PC-9 (cell line): ENCODE data around the gene SPINT2. TPM values are rescaled to one million over a fixed set of nuclear protein-coding genes. Genes with fewer than 3 reads are reported as not detected.
A peak's percentile ranks its signal among the peaks of the same experiment; 100 is the strongest.

Experiments used
- BruUV-seq: library from RNA; stranded (reverse); fragments of 400-500 nt; replicated peaks from 2 replicates; lab custom pipeline; 2021; lab: Mats Ljungman, UMichigan
- CTCF ChIA-PET: fragments of 300-600 bp; sonication (Branson Sonifier 250); formaldehyde crosslinking; loops from one replicate; lab custom pipeline; 2022; ENCODE audit warnings: antibody characterized with exemption; lab: Charles Lee
- POLR2A ChIA-PET: fragments of 300-600 bp; sonication (Branson Sonifier 250); formaldehyde crosslinking; loops from one replicate; lab custom pipeline; 2022; ENCODE audit warnings: antibody characterized with exemption; ENCODE audit not compliant: unreplicated experiment; lab: Charles Lee
- DNase-seq, 2 experiments: peaks; one replicate each; pipeline versions ENCODE4 v3.0.0 to v3.0.0-alpha.2; 2015 to 2022; ENCODE audit warnings: mixed read lengths in 1 of 2
- H2AFZ ChIP-seq: fragments of 200-600 bp; sonication (generic); 2 replicates; pipeline ENCODE4 v1.8.1; 2017; ENCODE audit warnings: antibody characterized with exemption
- H3F3A ChIP-seq: fragments of 200-600 bp; sonication (generic); 2 replicates; pipeline ENCODE4 v1.8.1; 2017; ENCODE audit warnings: antibody characterized with exemption, mild to moderate bottlenecking, low read depth; ENCODE audit not compliant: insufficient read depth
- H3K27ac ChIP-seq: fragments of 200-600 bp; sonication (generic); 2 replicates; pipeline ENCODE4 v1.6.1; 2016; ENCODE audit warnings: mixed run types
- H3K27me3 ChIP-seq: fragments of 200-600 bp; sonication (generic); 2 replicates; pipeline ENCODE4 v1.6.1; 2016; ENCODE audit warnings: low read depth, mixed run types; ENCODE audit not compliant: insufficient read depth
- H3K36me3 ChIP-seq: fragments of 200-600 bp; sonication (generic); 2 replicates; pipeline ENCODE4 v1.6.1; 2016; ENCODE audit warnings: low read depth, mixed run types
- H3K4me1 ChIP-seq: fragments of 200-600 bp; sonication (generic); replicated peaks from 2 replicates; pipeline ENCODE4 v1.6.1; 2016; ENCODE audit warnings: mixed run types; ENCODE audit not compliant: insufficient read depth
- H3K4me2 ChIP-seq: fragments of 200-600 bp; sonication (generic); 2 replicates; pipeline ENCODE4 v1.6.1; 2017; ENCODE audit warnings: mixed run types
- H3K4me3 ChIP-seq: fragments of 200-600 bp; sonication (generic); 2 replicates; pipeline ENCODE4 v1.6.1; 2016; ENCODE audit warnings: mixed run types
- H3K79me2 ChIP-seq: fragments of 200-600 bp; sonication (generic); 2 replicates; pipeline ENCODE4 v1.6.1; 2017; ENCODE audit warnings: low read depth, mixed run types
- H3K9me2 ChIP-seq: fragments of 200-600 bp; sonication (generic); 2 replicates; pipeline ENCODE4 v1.8.1; 2017; ENCODE audit warnings: mild to moderate bottlenecking; ENCODE audit not compliant: insufficient read depth
- H3K9me3 ChIP-seq: fragments of 200-600 bp; sonication (generic); 2 replicates; pipeline ENCODE4 v1.8.1; 2016; ENCODE audit warnings: low read depth; ENCODE audit not compliant: insufficient read depth
- H4K20me1 ChIP-seq: fragments of 200-600 bp; sonication (generic); 2 replicates; pipeline ENCODE4 v1.8.1; 2017; ENCODE audit not compliant: insufficient read depth
- EZH2 ChIP-seq: fragments of 200-600 bp; sonication (generic); IDR thresholded peaks from 2 replicates; pipeline ENCODE4 v1.8.0; 2017; ENCODE audit warnings: antibody characterized with exemption, low read depth
- intact Hi-C: fragments of 100-400 bp; cut with micrococcal nuclease; formaldehyde crosslinking; loops from one replicate; pipeline ENCODE4 v1.10.0; 2022; ENCODE audit not compliant: unreplicated experiment
- total RNA-seq: library from RNA; stranded (reverse); gene quantifications from 2 replicates; pipeline ENCODE4 v1.2.3, GENCODE V29; 2021
- TF ChIP-seq, protein P1 (sequence below): fragments of 200-600 bp; sonication (generic); conservative IDR thresholded peaks from 2 replicates; pipeline ENCODE4 v1.6.1; 2017; ENCODE audit warnings: mixed run types, antibody characterized with exemption, mild to moderate bottlenecking, moderate library complexity

SPINT2 gene
- total RNA-seq, 1 experiment from 2014 or later: 1,019 TPM

DNA sequence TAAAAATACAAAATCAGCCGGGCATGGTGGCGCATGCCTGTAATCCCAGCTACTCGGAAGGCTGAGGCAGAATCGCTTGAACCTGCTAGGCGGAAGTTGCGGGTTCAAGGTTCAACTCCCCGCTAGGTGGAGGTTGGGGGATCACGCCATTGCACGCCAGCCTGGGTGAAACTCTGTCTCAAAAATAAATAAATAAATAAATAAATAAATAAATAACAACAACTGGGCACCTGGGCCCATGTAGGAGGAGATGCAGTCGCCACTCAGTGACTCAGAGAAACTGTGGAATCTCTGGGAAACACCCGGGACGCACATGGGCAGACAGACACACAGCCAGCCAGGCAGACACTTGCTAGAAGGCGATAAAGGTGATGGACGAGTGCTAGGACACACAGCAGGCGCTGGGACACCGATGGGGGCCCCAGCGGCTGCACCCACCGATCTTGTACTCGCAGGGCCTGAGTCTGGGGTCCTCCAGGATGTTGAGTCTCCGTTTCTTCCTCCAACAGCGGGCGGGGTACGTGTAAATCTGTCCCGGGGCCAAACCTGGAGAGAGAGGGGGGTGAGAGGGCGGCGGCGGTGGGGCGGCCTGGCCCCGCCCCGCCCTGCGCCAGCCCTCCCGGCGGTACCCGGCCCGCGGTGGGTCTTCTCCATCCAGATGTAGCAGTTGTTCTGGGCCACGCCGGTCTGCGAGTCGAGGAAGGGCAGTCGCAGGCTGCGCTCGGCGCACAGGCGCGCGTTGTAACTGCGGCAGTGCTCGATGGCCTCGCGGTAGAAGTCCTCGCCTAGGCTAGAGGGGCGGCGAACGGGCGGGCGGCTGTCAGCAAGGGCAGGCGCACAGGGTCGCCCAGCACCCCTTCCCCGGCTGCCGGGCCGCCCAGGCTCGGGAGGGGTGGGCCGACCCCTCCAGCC, 42.2 kb upstream of the SPINT2 start:
- no peaks in the 10 kb centered on the region for H3K79me2 ChIP-seq
- no peaks in the 10 kb centered on the region for H3K36me3 ChIP-seq
- no peak overlapping the region for H3K4me3 ChIP-seq
- H3K27me3 ChIP-seq: no peaks in the 10 kb centered on the region
- H3K9me3 ChIP-seq: no peaks in the 10 kb centered on the region
- CTCF ChIA-PET: no interaction called here
- H4K20me1 ChIP-seq: no peaks in the 10 kb centered on the region
- no peaks in the 10 kb centered on the region for H3K4me1 ChIP-seq
- H3K27ac ChIP-seq: no peak overlapping the region
- no peak overlapping the region for H3K4me2 ChIP-seq
- no peaks in the 10 kb centered on the region; the same call in 1 of the 2 replicates for H3F3A ChIP-seq
- TF ChIP-seq, protein P1, sequence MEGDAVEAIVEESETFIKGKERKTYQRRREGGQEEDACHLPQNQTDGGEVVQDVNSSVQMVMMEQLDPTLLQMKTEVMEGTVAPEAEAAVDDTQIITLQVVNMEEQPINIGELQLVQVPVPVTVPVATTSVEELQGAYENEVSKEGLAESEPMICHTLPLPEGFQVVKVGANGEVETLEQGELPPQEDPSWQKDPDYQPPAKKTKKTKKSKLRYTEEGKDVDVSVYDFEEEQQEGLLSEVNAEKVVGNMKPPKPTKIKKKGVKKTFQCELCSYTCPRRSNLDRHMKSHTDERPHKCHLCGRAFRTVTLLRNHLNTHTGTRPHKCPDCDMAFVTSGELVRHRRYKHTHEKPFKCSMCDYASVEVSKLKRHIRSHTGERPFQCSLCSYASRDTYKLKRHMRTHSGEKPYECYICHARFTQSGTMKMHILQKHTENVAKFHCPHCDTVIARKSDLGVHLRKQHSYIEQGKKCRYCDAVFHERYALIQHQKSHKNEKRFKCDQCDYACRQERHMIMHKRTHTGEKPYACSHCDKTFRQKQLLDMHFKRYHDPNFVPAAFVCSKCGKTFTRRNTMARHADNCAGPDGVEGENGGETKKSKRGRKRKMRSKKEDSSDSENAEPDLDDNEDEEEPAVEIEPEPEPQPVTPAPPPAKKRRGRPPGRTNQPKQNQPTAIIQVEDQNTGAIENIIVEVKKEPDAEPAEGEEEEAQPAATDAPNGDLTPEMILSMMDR: no peak
- no peak for TF ChIP-seq EZH2
- intact Hi-C loops: no loop called here
- no peak for DNase-seq
- no peak overlapping the region for H2AFZ ChIP-seq
- H3K9me2 ChIP-seq: no peaks in the 10 kb centered on the region
- BruUV-seq: no TSS peak
- POLR2A ChIA-PET: no interaction called here

DNA sequence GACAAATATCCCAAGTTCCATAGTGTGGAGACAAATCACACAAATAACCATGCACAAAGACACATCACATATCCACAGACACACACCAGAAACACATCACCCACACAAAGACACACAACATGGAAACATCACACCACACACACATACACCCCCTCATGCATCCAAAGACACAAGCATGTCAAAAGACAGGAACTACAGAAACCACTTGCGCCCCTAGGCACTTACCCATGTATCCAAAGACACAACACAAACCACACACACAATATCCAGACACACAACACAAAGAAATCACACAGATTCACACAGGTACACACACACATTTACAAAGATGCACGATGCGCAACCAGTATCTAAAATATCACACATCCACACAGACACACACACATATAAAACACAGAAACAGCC, 41.3 kb upstream of the SPINT2 start:
- H3K27me3 ChIP-seq: peaks cover 7% of the 10 kb centered on the region; the same call in 1 of the 2 replicates
- no peaks in the 10 kb centered on the region for H4K20me1 ChIP-seq
- BruUV-seq: no TSS peak
- no peaks in the 10 kb centered on the region for H3K4me1 ChIP-seq
- H3K4me2 ChIP-seq: peak overlapping the region; percentile 85; the same call in 1 of the 2 replicates
- DNase-seq: no peak
- no peaks in the 10 kb centered on the region for H3K9me3 ChIP-seq
- H3K4me3 ChIP-seq: peak overlapping the region; percentile 67; the same call in 1 of the 2 replicates
- CTCF ChIA-PET: no interaction called here
- no peaks in the 10 kb centered on the region for H3K9me2 ChIP-seq
- H2AFZ ChIP-seq: no peak overlapping the region
- H3F3A ChIP-seq: no peaks in the 10 kb centered on the region; the same call in 1 of the 2 replicates
- H3K79me2 ChIP-seq: no peaks in the 10 kb centered on the region
- POLR2A ChIA-PET: no interaction called here
- no peaks in the 10 kb centered on the region for H3K36me3 ChIP-seq
- TF ChIP-seq, protein P1: no peak
- TF ChIP-seq EZH2: no peak
- H3K27ac ChIP-seq: no peak overlapping the region
- intact Hi-C loops: no loop called here

DNA sequence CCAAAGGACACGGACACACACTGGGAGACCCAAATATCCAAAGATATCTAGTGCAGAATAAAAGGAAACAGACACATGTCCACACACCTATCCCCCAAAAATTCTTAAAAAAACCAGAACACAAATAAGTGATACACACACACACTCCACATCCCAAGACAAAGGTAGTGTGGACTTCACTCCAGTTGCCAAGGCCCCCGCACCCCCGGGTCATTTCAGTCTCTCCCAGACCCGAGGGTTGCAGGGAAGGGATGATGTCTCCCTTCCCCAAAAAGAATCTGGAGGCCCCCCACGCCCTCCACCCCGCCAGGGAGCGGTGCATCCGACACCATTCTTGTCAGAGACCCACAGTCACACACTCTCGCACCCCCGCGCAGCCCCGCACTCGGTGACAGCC, 40.8 kb upstream of the SPINT2 start:
- no TSS peak for BruUV-seq
- Histone ChIP-seq H3K36me3 (no peaks in the 10 kb centered on the region), H3K9me2 (no peaks in the 10 kb centered on the region), H3K9me3 (no peaks in the 10 kb centered on the region), H2AFZ (peak overlapping the region; percentile 74), H4K20me1 (no peaks in the 10 kb centered on the region), H3K4me1 (no peaks in the 10 kb centered on the region), H3K4me3 (peak overlapping the region; percentile 67), H3K27me3 (peaks cover 9% of the 10 kb centered on the region; the same call in 1 of the 2 replicates), H3K79me2 (no peaks in the 10 kb centered on the region), H3K27ac (no peak overlapping the region), H3K4me2 (peak overlapping the region; percentile 85), H3F3A (no peaks in the 10 kb centered on the region; the same call in 1 of the 2 replicates)
- intact Hi-C loops: no loop called here
- no peak for DNase-seq
- POLR2A ChIA-PET: no interaction called here
- CTCF ChIA-PET: no interaction called here
- TF ChIP-seq, protein P1: no peak
- no peak for TF ChIP-seq EZH2
